ENCODE results near the gene TCEANC. TPM values are rescaled to one million over a fixed set of nuclear protein-coding genes. Genes with fewer than 3 reads are reported as not detected.

TCEANC gene
- total RNA-seq, 4 donors from 2014 or later: 2.9 to 4.1 (median 3.3) TPM

DNA sequence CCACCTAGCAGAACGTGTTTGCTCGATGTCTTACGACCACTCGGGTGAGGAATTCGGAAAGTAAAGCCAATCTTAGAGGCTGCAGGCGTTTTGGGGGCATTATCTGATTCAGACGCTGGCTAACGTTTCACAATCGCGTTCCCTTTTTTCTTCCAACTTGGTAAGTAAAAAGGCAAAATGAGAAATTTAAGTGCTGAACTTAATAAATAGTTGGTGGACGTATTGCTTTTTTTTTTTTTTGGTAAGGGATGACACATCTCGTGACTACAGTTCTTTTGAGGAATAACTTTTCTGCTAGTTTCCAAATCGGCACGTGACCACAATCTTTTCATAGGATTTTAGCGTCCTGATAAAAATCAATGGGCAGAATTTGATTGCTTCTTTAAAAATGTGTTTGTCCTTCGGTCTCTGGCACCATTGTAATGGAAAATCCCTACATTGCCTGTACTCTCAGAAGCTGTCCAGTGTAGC, 36.8 kb downstream of the TCEANC start:
- TF ChIP-seq, protein P1, sequence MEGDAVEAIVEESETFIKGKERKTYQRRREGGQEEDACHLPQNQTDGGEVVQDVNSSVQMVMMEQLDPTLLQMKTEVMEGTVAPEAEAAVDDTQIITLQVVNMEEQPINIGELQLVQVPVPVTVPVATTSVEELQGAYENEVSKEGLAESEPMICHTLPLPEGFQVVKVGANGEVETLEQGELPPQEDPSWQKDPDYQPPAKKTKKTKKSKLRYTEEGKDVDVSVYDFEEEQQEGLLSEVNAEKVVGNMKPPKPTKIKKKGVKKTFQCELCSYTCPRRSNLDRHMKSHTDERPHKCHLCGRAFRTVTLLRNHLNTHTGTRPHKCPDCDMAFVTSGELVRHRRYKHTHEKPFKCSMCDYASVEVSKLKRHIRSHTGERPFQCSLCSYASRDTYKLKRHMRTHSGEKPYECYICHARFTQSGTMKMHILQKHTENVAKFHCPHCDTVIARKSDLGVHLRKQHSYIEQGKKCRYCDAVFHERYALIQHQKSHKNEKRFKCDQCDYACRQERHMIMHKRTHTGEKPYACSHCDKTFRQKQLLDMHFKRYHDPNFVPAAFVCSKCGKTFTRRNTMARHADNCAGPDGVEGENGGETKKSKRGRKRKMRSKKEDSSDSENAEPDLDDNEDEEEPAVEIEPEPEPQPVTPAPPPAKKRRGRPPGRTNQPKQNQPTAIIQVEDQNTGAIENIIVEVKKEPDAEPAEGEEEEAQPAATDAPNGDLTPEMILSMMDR (IDR thresholded peaks at IDR 0.05 in 4 of 5, conservative IDR thresholded peaks at IDR 0.05 in 1 of 5): no peak
- TF ChIP-seq POLR2A (IDR thresholded peaks at IDR 0.05): no peak
- H3K27me3 ChIP-seq: no peaks in the 10 kb centered on the region
- DNase-seq (no peak), ATAC-seq (no peak)
- no peaks in the 10 kb centered on the region for H3K9me3 ChIP-seq
- H3K4me3 ChIP-seq: peak overlapping the region; percentile 71 to 82 (median 74)
- H3K36me3 ChIP-seq: no peaks in the 10 kb centered on the region
- intact Hi-C loops (cut with DNase I; ENCODE audit: low total_unique reads) (loop anchor here (1.0 to 2.0 kb wide), 2 partner anchors 37 to 46 kb away; partner anchors contain the start of gene TCEANC), in situ Hi-C loops (cut with MboI; ENCODE audit: low sequenced_read_pairs in 4 of 4) (no loop called here)
- H3K27ac ChIP-seq: peak overlapping the region; percentile 91 to 98 (median 94)
- H3K4me1 ChIP-seq: peaks cover 30 to 36% of the 10 kb centered on the region in 2 donors

DNA sequence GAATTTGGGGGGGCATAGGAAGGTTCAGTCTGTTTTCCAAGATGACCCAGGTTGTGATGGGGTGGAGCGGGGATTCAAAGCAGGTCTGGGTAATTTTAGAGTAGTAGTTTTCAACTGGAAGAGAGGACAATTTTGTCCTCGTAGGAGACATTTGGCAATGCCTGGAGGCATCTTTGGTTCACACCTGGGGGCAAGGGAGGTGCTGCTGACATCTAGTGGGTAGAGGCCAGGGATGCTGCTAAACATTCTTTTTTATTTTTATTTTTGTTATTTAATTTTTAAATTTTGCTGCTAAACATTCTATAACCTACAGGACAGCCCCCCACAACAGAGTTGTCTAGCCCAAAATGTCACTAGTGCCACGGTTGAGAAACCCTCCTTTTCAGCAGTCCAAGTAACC, 37.9 kb downstream of the TCEANC start:
- in situ Hi-C loops (cut with MboI; ENCODE audit: low sequenced_read_pairs in 4 of 4) (no loop called here), intact Hi-C loops (cut with DNase I; ENCODE audit: low total_unique reads) (no loop called here)
- DNase-seq (no peak), ATAC-seq (no peak)
- no peak for TF ChIP-seq POLR2A (IDR thresholded peaks at IDR 0.05)
- TF ChIP-seq, protein P1 (IDR thresholded peaks at IDR 0.05 in 4 of 5, conservative IDR thresholded peaks at IDR 0.05 in 1 of 5): no peak
- Histone ChIP-seq H3K36me3 (no peaks in the 10 kb centered on the region), H3K27me3 (no peaks in the 10 kb centered on the region), H3K4me3 (peak overlapping the region in 2 of 4 donors; percentile 74 to 82), H3K4me1 (peaks cover 41 to 46% of the 10 kb centered on the region in 2 donors), H3K9me3 (no peaks in the 10 kb centered on the region), H3K27ac (peak overlapping the region; percentile 91 to 98 (median 94))

DNA sequence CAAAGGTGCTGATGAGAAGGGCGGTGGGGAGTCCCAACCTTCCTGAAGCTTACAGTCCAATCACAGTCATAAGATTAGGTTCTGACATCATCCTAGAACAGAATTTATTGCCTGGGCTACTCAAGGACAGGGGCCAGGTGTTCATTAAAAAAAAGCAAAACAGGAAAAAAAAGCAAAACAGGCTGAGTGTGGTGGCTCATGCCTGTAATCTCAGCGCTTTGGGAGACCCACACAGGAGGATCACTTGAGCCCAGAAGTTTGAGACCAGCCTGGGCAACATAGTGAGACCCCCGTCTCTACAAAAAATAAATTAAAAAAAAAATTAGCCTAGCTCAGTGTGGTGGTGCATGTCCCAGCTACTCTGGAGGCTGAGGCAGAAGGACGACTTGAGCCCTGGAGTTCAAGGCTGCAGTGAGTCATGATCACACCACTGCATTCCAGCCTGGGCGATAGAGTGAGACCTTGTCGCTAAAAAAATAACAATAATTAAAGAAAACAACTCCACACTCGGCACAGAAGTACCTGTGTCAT, 39.0 kb downstream of the TCEANC start:
- intact Hi-C loops (cut with DNase I; ENCODE audit: low total_unique reads) (loop anchor here (2.0 kb wide), 1 partner anchor 27 kb away; no protein-coding TSS in a partner anchor), in situ Hi-C loops (cut with MboI; ENCODE audit: low sequenced_read_pairs in 4 of 4) (no loop called here)
- H3K27ac ChIP-seq: peak overlapping the region; percentile 45 to 78 (median 70)
- DNase-seq: no peak
- H3K9me3 ChIP-seq: no peaks in the 10 kb centered on the region
- H3K36me3 ChIP-seq: no peaks in the 10 kb centered on the region
- peaks cover 41 to 47% of the 10 kb centered on the region in 2 donors for H3K4me1 ChIP-seq
- TF ChIP-seq, protein P1 (IDR thresholded peaks at IDR 0.05 in 4 of 5, conservative IDR thresholded peaks at IDR 0.05 in 1 of 5): no peak
- TF ChIP-seq POLR2A (IDR thresholded peaks at IDR 0.05): no peak
- ATAC-seq: no peak
- no peak overlapping the region for H3K4me3 ChIP-seq
- H3K27me3 ChIP-seq: no peaks in the 10 kb centered on the region

DNA sequence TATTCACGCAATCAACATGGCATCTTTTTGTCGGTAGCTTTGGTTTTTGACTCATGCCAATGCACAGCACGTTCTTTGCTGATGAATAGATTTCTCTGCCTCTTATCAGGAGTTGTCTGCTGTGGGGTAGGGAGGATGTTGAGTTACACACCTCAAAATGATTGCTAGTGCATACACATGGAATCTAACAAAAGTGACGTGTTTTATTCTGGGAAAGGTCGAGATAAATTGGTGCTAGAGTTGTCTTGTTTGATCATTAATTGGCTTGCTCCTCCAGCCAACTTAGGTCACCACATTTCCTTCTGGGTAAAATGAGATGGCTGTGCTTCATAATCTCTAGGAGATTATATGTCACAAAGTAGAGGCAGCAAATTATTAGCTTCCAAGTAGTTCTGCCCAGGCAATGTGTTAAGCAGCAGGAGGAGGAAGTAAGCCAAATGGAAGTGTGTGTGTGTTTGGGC, 39.9 kb downstream of the TCEANC start:
- ATAC-seq (no peak), DNase-seq (no peak)
- H3K27ac ChIP-seq: peak overlapping the region; percentile 45 to 78 (median 70)
- H3K4me1 ChIP-seq: peaks cover 43 to 47% of the 10 kb centered on the region in 2 donors
- in situ Hi-C loops (cut with MboI; ENCODE audit: low sequenced_read_pairs in 4 of 4): no loop called here
- H3K9me3 ChIP-seq: no peaks in the 10 kb centered on the region
- H3K4me3 ChIP-seq: no peak overlapping the region
- TF ChIP-seq POLR2A (IDR thresholded peaks at IDR 0.05): no peak
- TF ChIP-seq, protein P1 (IDR thresholded peaks at IDR 0.05 in 4 of 5, conservative IDR thresholded peaks at IDR 0.05 in 1 of 5): no peak
- no peaks in the 10 kb centered on the region for H3K27me3 ChIP-seq
- intact Hi-C loops (cut with DNase I; ENCODE audit: low total_unique reads): loop anchor here (2.0 kb wide), 1 partner anchor 26 kb away; no protein-coding TSS in a partner anchor
- no peaks in the 10 kb centered on the region for H3K36me3 ChIP-seq

All from gastrocnemius medialis (tissue), 4 donors.